Measurements from ENCODE around the gene NCOA4.
"Not testable (repeated sequence)": the region's sequence is repeated elsewhere in the genome, so short reads cannot be mapped to it uniquely, and the experiment has no call there.

GRCh38 chr10:45957928-45958327, 72.5 kb downstream of the NCOA4 start:
- TF ChIP-seq CTCF (IDR thresholded peaks at IDR 0.05; ENCODE audit: extremely low read depth in 1 of 2, insufficient read depth in 1 of 2, low read depth in 1 of 2, low read length in 2 of 2); POLR2A (IDR thresholded peaks at IDR 0.05; ENCODE audit: low read depth, low read length); MYC (IDR thresholded peaks at IDR 0.05; ENCODE audit: low read depth, low read length); JUN (IDR thresholded peaks at IDR 0.05; ENCODE audit: borderline replicate concordance, insufficient read depth, insufficient read length, low read depth); EZH2 (IDR thresholded peaks at IDR 0.05; ENCODE audit: borderline replicate concordance, low read depth, low read length, severe bottlenecking); GATA2 (IDR thresholded peaks at IDR 0.05; ENCODE audit: insufficient read depth, insufficient read length, low read depth, low read length); POLR2AphosphoS5 (IDR thresholded peaks at IDR 0.05; ENCODE audit: insufficient read depth, low read depth, low read length); MAX (IDR thresholded peaks at IDR 0.05; ENCODE audit: insufficient read depth, insufficient read length); FOS (IDR thresholded peaks at IDR 0.05; ENCODE audit: borderline replicate concordance, insufficient read depth, low read length): not testable (repeated sequence)

All from endothelial cell of umbilical vein (primary cell).